Type B pancreatic cell (in vitro differentiated cells): Measurements from ENCODE around the gene WNT3. TPM values are rescaled to one million over a fixed set of nuclear protein-coding genes. Genes with fewer than 3 reads are reported as not detected.
A peak's percentile ranks its signal among the peaks of the same experiment; 100 is the strongest.

Source experiments
- DNase-seq: peaks from one replicate; pipeline ENCODE4 v3.0.0; 2021; ENCODE audit warnings: mixed read lengths; ENCODE audit not compliant: unreplicated experiment; ENCODE audit errors: extremely low spot score
- H3K27ac Mint-ChIP-seq: 2 replicates; pipeline ENCODE4 v1.8.0; 2021; ENCODE audit warnings: mild to moderate bottlenecking, mixed read lengths
- H3K27me3 Mint-ChIP-seq: 2 replicates; pipeline ENCODE4 v1.8.0; 2021; ENCODE audit warnings: mixed read lengths
- H3K36me3 Mint-ChIP-seq: 2 replicates; pipeline ENCODE4 v1.8.0; 2021; ENCODE audit warnings: mixed read lengths
- H3K4me1 Mint-ChIP-seq: one replicate; pipeline ENCODE4 v1.8.0; 2021; ENCODE audit warnings: mixed read lengths; ENCODE audit not compliant: unreplicated experiment
- H3K4me3 Mint-ChIP-seq: 2 replicates; pipeline ENCODE4 v1.8.0; 2021; ENCODE audit warnings: mild to moderate bottlenecking, mixed read lengths
- H3K9me3 Mint-ChIP-seq: 2 replicates; pipeline ENCODE4 v1.8.0; 2021; ENCODE audit warnings: mixed read lengths
- total RNA-seq: library from RNA; stranded (reverse); gene quantifications from 2 replicates; pipeline ENCODE4 v1.2.1, GENCODE V29; 2021; ENCODE audit warnings: low replicate concordance
- TF ChIP-seq, protein P1 (sequence below): fragments of 200-600 bp; sonication (generic); conservative IDR thresholded peaks from 2 replicates; pipeline ENCODE4 v1.5.0; 2021; ENCODE audit warnings: antibody characterized with exemption, mild to moderate bottlenecking

WNT3 gene
- total RNA-seq, 1 donor from 2014 or later = 14.1 TPM

GRCh38 chr17:46826116-46826515, 7.6 kb upstream of the WNT3 start:
- no peaks in the 10 kb centered on the region for H3K36me3 Mint-ChIP-seq
- peaks cover 4% of the 10 kb centered on the region for H3K4me1 Mint-ChIP-seq
- TF ChIP-seq, protein P1, sequence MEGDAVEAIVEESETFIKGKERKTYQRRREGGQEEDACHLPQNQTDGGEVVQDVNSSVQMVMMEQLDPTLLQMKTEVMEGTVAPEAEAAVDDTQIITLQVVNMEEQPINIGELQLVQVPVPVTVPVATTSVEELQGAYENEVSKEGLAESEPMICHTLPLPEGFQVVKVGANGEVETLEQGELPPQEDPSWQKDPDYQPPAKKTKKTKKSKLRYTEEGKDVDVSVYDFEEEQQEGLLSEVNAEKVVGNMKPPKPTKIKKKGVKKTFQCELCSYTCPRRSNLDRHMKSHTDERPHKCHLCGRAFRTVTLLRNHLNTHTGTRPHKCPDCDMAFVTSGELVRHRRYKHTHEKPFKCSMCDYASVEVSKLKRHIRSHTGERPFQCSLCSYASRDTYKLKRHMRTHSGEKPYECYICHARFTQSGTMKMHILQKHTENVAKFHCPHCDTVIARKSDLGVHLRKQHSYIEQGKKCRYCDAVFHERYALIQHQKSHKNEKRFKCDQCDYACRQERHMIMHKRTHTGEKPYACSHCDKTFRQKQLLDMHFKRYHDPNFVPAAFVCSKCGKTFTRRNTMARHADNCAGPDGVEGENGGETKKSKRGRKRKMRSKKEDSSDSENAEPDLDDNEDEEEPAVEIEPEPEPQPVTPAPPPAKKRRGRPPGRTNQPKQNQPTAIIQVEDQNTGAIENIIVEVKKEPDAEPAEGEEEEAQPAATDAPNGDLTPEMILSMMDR = no peak
- no peaks in the 10 kb centered on the region for H3K9me3 Mint-ChIP-seq
- H3K27ac Mint-ChIP-seq = no peak overlapping the region
- H3K4me3 Mint-ChIP-seq = no peak overlapping the region
- no peak for DNase-seq
- H3K27me3 Mint-ChIP-seq = peaks cover 20% of the 10 kb centered on the region

GRCh38 chr17:46823657-46824056, 5.2 kb upstream of the WNT3 start:
- H3K27me3 Mint-ChIP-seq = peaks cover 37% of the 10 kb centered on the region
- no peaks in the 10 kb centered on the region for H3K36me3 Mint-ChIP-seq
- H3K4me3 Mint-ChIP-seq = no peak overlapping the region
- H3K4me1 Mint-ChIP-seq = peaks cover 4% of the 10 kb centered on the region
- TF ChIP-seq, protein P1 = no peak
- DNase-seq = no peak
- H3K9me3 Mint-ChIP-seq = no peaks in the 10 kb centered on the region
- H3K27ac Mint-ChIP-seq = no peak overlapping the region

- H3K36me3 Mint-ChIP-seq = no peaks in the 10 kb centered on the region
- H3K4me1 Mint-ChIP-seq = peaks cover 9% of the 10 kb centered on the region
- H3K4me3 Mint-ChIP-seq = no peak overlapping the region
- H3K27ac Mint-ChIP-seq = no peak overlapping the region
- TF ChIP-seq, protein P1 = peak; percentile 75
- peaks cover 48% of the 10 kb centered on the region for H3K27me3 Mint-ChIP-seq
- no peaks in the 10 kb centered on the region for H3K9me3 Mint-ChIP-seq
- no peak for DNase-seq
These were observed 4.0 kb upstream of the WNT3 start for GRCh38 chr17:46822388-46822921.

DNA sequence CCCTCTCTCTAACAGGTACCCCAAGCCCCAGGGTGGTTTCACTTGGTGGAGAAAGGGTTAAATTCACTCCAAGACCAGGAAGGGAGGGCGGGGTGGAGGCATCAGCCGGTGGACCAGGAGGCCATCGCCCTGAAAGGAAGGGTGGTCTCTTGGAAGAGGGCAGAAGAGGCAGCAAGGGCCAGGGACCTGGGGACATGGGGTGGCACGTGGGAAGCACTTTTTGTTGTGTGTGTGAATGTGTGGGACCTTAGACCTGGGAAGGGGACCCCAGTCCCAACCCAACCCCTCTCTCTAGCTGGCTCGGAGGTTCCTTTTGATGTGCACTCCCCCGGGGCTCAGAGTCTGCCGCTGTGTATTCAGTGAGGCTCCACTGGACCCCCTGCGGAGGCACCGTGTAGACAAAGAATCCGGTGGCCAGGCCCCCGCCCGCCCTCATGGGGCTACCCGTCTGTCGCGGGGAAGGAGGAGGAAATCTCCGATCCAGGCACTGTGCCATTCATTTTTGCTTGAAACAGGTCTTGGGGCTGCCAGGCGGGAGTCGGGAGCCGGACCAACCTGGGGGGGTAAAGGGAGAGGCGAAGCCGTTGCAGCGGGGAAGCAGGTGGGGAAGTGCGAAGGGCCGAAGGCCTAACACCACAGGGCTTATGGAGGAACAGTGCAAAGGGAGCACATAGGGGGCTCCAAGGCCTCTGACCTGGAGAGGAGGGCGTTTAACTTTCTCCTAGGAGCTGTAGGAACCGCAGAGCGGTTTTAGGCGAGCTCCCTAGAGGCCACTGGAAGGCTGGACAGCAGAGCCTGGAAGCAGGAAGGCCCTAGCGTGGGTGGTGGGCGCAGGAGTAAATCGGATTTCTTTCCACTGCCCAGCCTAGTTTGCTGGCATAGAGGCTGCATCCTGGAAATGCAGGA, 3.2 kb upstream of the WNT3 start:
- TF ChIP-seq, protein P1 = no peak
- Mint-ChIP-seq H3K27me3 (peaks cover 55% of the 10 kb centered on the region), H3K36me3 (no peaks in the 10 kb centered on the region), H3K27ac (no peak overlapping the region), H3K9me3 (no peaks in the 10 kb centered on the region), H3K4me1 (peaks cover 14% of the 10 kb centered on the region), H3K4me3 (no peak overlapping the region)
- DNase-seq = no peak

DNA sequence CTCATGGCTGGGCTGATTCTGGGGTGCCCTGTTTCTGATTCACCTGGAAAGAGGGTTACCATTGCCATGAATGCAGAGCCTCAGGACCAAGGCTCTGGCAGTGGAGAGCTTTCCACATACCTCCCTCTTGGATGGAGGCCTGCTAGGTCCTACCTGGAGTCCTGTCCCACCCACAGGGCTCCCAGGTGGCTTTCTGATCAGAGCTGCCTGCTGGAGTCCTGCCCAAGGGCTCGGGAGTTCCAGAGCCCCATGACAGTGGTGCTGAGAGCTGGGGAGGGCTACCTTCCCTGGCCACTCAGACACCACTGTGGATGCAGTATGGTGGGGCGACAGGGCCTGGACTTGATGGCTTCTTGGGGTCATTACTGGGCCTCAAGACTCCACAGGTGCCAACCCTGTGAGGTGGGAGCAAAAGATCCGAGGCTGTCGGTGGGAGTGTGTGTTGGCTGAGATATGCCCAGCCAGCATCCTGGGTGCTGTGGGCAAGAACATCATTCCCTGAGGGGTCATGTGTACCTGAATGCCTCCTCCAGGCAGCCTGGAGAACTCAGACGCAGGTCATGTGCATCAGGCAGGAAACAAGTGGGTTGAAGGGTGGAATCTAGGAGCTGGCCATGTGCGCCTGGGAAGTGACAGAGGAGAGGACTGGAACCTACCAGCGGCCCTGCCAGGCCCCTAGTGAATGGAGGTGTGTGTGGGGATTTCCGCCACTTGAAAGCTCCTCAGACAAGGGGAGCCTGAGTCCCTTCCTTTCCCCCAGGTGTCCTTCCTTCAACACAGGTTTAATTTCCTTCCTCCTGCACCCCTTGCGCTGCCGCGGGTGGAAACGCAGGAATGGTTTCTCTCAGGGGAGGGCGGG, 2.3 kb upstream of the WNT3 start:
- H3K4me3 Mint-ChIP-seq = peak overlapping the region; percentile 52
- no peak for DNase-seq
- peaks cover 23% of the 10 kb centered on the region for H3K4me1 Mint-ChIP-seq
- TF ChIP-seq, protein P1 = no peak
- peaks cover 64% of the 10 kb centered on the region for H3K27me3 Mint-ChIP-seq
- H3K27ac Mint-ChIP-seq = no peak overlapping the region
- no peaks in the 10 kb centered on the region for H3K9me3 Mint-ChIP-seq
- H3K36me3 Mint-ChIP-seq = no peaks in the 10 kb centered on the region
